H1 (cell line): ENCODE data around the gene PUSL1. TPM values are rescaled to one million over a fixed set of nuclear protein-coding genes. Genes with fewer than 3 reads are reported as not detected.

Experiments used
- EGR1 ChIP-seq: IDR thresholded peaks from 2 replicates; pipeline ENCODE4 v1.6.1; 2011; ENCODE audit warnings: low read depth, low read length, borderline replicate concordance
- EZH2 ChIP-seq: fragments of 200-600 bp; sonication (generic); IDR thresholded peaks from 2 replicates; pipeline ENCODE4 v1.7.1; 2012; ENCODE audit warnings: low read depth, mild to moderate bottlenecking, moderate library complexity, low read length, inconsistent platforms; ENCODE audit not compliant: severe bottlenecking
- KDM1A ChIP-seq: fragments of 200-600, 300-600 bp; sonication (generic); IDR thresholded peaks from 2 replicates; pipeline ENCODE4 v1.7.1; 2016; ENCODE audit warnings: mild to moderate bottlenecking, low read length, borderline replicate concordance
- KDM5A ChIP-seq: fragments of 200-600 bp; IDR thresholded peaks from 2 replicates; pipeline ENCODE4 v1.7.1; 2012; ENCODE audit warnings: mild to moderate bottlenecking, low read length, inconsistent platforms, mixed read lengths
- POLR2AphosphoS5 ChIP-seq: IDR thresholded peaks from 2 replicates; pipeline ENCODE4 v1.6.1; 2011; ENCODE audit warnings: low read depth, low read length
- RNF2 ChIP-seq: fragments of 200-900, 300-1000 bp; sonication (generic); IDR thresholded peaks from 2 replicates; pipeline ENCODE4 v1.7.1; 2016; ENCODE audit warnings: borderline replicate concordance, low read depth, mild to moderate bottlenecking, antibody characterized with exemption, low read length; ENCODE audit not compliant: poor library complexity, severe bottlenecking; ENCODE audit errors: missing control alignments
- SRF ChIP-seq: IDR thresholded peaks from 2 replicates; pipeline ENCODE4 v1.6.1; 2011; ENCODE audit warnings: mild to moderate bottlenecking, low read depth, low read length, moderate library complexity
- polyA plus RNA-seq, 7 experiments: library from polyadenylated mRNA; depleted of rRNA in 3 of 7; stranded (reverse) in 5 of 7; unstranded in 2 of 7; fragments of >200 nt in 5 of 7; fragments of 200-250 nt in 2 of 7; gene quantifications; 1 replicate in 5 of 7; 2 replicates in 1 of 7; 4 replicates in 1 of 7; pipeline versions ENCODE4 v1.2.1 to v1.2.3, GENCODE V29; 2011 to 2013; ENCODE audit warnings: missing spikeins in 2 of 7, mixed read lengths in 2 of 7
- total RNA-seq: library from RNA; stranded (reverse); fragmentation: NEBNext Ultra II Directional; extraction: Animal tissue kit (Norgen Biotek cat#: 25700); gene quantifications from 2 replicates; pipeline ENCODE4 v1.2.1, GENCODE V29; 2021
- TF ChIP-seq, protein P1 (sequence below): fragments of 300-600 bp; sonication (generic); IDR thresholded peaks from 2 replicates; pipeline ENCODE4 v1.7.1; 2012; ENCODE audit warnings: low read length, moderate library complexity, mild to moderate bottlenecking, inconsistent platforms; ENCODE audit not compliant: insufficient replicate concordance
- TF ChIP-seq, protein P2 (sequence below): IDR thresholded peaks from 2 replicates; pipeline ENCODE4 v1.6.1; 2011; ENCODE audit warnings: low read depth, mild to moderate bottlenecking, low read length; ENCODE audit not compliant: insufficient read depth

The PUSL1 gene
- total and polyA plus RNA-seq, 2 of the 8 experiments (the other 6 are each of a cell fraction or from before 2014, with no cell fraction given): 38.8 to 87.4 TPM

GRCh38 chr1:1267488-1268283 lies 40.7 kb upstream of the PUSL1 start (continued):
- TF ChIP-seq KDM1A: no peak
- TF ChIP-seq, protein P1, sequence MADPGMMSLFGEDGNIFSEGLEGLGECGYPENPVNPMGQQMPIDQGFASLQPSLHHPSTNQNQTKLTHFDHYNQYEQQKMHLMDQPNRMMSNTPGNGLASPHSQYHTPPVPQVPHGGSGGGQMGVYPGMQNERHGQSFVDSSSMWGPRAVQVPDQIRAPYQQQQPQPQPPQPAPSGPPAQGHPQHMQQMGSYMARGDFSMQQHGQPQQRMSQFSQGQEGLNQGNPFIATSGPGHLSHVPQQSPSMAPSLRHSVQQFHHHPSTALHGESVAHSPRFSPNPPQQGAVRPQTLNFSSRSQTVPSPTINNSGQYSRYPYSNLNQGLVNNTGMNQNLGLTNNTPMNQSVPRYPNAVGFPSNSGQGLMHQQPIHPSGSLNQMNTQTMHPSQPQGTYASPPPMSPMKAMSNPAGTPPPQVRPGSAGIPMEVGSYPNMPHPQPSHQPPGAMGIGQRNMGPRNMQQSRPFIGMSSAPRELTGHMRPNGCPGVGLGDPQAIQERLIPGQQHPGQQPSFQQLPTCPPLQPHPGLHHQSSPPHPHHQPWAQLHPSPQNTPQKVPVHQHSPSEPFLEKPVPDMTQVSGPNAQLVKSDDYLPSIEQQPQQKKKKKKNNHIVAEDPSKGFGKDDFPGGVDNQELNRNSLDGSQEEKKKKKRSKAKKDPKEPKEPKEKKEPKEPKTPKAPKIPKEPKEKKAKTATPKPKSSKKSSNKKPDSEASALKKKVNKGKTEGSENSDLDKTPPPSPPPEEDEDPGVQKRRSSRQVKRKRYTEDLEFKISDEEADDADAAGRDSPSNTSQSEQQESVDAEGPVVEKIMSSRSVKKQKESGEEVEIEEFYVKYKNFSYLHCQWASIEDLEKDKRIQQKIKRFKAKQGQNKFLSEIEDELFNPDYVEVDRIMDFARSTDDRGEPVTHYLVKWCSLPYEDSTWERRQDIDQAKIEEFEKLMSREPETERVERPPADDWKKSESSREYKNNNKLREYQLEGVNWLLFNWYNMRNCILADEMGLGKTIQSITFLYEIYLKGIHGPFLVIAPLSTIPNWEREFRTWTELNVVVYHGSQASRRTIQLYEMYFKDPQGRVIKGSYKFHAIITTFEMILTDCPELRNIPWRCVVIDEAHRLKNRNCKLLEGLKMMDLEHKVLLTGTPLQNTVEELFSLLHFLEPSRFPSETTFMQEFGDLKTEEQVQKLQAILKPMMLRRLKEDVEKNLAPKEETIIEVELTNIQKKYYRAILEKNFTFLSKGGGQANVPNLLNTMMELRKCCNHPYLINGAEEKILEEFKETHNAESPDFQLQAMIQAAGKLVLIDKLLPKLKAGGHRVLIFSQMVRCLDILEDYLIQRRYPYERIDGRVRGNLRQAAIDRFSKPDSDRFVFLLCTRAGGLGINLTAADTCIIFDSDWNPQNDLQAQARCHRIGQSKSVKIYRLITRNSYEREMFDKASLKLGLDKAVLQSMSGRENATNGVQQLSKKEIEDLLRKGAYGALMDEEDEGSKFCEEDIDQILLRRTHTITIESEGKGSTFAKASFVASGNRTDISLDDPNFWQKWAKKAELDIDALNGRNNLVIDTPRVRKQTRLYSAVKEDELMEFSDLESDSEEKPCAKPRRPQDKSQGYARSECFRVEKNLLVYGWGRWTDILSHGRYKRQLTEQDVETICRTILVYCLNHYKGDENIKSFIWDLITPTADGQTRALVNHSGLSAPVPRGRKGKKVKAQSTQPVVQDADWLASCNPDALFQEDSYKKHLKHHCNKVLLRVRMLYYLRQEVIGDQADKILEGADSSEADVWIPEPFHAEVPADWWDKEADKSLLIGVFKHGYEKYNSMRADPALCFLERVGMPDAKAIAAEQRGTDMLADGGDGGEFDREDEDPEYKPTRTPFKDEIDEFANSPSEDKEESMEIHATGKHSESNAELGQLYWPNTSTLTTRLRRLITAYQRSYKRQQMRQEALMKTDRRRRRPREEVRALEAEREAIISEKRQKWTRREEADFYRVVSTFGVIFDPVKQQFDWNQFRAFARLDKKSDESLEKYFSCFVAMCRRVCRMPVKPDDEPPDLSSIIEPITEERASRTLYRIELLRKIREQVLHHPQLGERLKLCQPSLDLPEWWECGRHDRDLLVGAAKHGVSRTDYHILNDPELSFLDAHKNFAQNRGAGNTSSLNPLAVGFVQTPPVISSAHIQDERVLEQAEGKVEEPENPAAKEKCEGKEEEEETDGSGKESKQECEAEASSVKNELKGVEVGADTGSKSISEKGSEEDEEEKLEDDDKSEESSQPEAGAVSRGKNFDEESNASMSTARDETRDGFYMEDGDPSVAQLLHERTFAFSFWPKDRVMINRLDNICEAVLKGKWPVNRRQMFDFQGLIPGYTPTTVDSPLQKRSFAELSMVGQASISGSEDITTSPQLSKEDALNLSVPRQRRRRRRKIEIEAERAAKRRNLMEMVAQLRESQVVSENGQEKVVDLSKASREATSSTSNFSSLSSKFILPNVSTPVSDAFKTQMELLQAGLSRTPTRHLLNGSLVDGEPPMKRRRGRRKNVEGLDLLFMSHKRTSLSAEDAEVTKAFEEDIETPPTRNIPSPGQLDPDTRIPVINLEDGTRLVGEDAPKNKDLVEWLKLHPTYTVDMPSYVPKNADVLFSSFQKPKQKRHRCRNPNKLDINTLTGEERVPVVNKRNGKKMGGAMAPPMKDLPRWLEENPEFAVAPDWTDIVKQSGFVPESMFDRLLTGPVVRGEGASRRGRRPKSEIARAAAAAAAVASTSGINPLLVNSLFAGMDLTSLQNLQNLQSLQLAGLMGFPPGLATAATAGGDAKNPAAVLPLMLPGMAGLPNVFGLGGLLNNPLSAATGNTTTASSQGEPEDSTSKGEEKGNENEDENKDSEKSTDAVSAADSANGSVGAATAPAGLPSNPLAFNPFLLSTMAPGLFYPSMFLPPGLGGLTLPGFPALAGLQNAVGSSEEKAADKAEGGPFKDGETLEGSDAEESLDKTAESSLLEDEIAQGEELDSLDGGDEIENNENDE: no peak
- no peak for TF ChIP-seq KDM5A
- TF ChIP-seq, protein P2, sequence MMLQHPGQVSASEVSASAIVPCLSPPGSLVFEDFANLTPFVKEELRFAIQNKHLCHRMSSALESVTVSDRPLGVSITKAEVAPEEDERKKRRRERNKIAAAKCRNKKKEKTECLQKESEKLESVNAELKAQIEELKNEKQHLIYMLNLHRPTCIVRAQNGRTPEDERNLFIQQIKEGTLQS: no peak
- no peak for TF ChIP-seq RNF2
- no peak for TF ChIP-seq EGR1
- TF ChIP-seq EZH2: no peak
- TF ChIP-seq SRF: no peak
- no peak for TF ChIP-seq POLR2AphosphoS5
